Endodermal cell (in vitro differentiated cells): ENCODE results near the gene CNDP1. TPM values are rescaled to one million over a fixed set of nuclear protein-coding genes. Genes with fewer than 3 reads are reported as not detected.
A peak's percentile ranks its signal among the peaks of the same experiment; 100 is the strongest.

ENCODE experiments used
- DNase-seq: peaks from one replicate; pipeline ENCODE4 v3.0.0-alpha.2; 2017
- H3K27ac ChIP-seq: 2 replicates; pipeline ENCODE4 v1.5.1; 2013; ENCODE audit warnings: mild to moderate bottlenecking, low read depth, low read length, moderate library complexity
- H3K27me3 ChIP-seq: 2 replicates; pipeline ENCODE4 v1.6.1; 2013; ENCODE audit warnings: mild to moderate bottlenecking, low read length, moderate library complexity; ENCODE audit not compliant: insufficient read depth, control insufficient read depth, poor library complexity, severe bottlenecking
- H3K36me3 ChIP-seq: 2 replicates; pipeline ENCODE4 v1.7.0; 2013; ENCODE audit warnings: mild to moderate bottlenecking, low read length, moderate library complexity; ENCODE audit not compliant: control insufficient read depth, insufficient read depth
- H3K4me1 ChIP-seq: one replicate; pipeline ENCODE4 v1.7.0; 2013; ENCODE audit warnings: low read length; ENCODE audit not compliant: control insufficient read depth, insufficient read depth
- H3K4me3 ChIP-seq: 2 replicates; pipeline ENCODE4 v1.5.1; 2013; ENCODE audit warnings: mild to moderate bottlenecking, low read length, moderate library complexity
- H3K9ac ChIP-seq: 2 replicates; pipeline ENCODE4 v1.6.1; 2013; ENCODE audit warnings: mild to moderate bottlenecking, low read length, moderate library complexity; ENCODE audit not compliant: poor library complexity, severe bottlenecking; ENCODE audit errors: extremely low read depth
- H3K9me3 ChIP-seq: 2 replicates; pipeline ENCODE4 v1.6.1; 2013; ENCODE audit warnings: mild to moderate bottlenecking, low read length, moderate library complexity; ENCODE audit not compliant: control insufficient read depth
- H3K27ac Mint-ChIP-seq: 2 replicates; pipeline ENCODE4 v1.8.0; 2020; ENCODE audit warnings: mixed read lengths
- H3K27me3 Mint-ChIP-seq: 2 replicates; pipeline ENCODE4 v1.8.0; 2021; ENCODE audit warnings: mild to moderate bottlenecking, mixed read lengths; ENCODE audit not compliant: insufficient read depth
- H3K36me3 Mint-ChIP-seq: 2 replicates; pipeline ENCODE4 v1.8.0; 2020; ENCODE audit warnings: low read depth, mixed read lengths
- H3K4me1 Mint-ChIP-seq: 2 replicates; pipeline ENCODE4 v1.8.0; 2020; ENCODE audit warnings: mixed read lengths
- H3K4me3 Mint-ChIP-seq: 2 replicates; pipeline ENCODE4 v1.8.0; 2020; ENCODE audit warnings: mild to moderate bottlenecking, moderate library complexity, mixed read lengths
- H3K9me3 Mint-ChIP-seq: 2 replicates; pipeline ENCODE4 v1.8.0; 2020; ENCODE audit warnings: mild to moderate bottlenecking, mixed read lengths
- WGBS, 2 experiments: methylation state at CpG; one replicate each; pipeline versions ENCODE4 v1.1.5 to v1.1.7; 2013; ENCODE audit warnings: missing lambda C conversion rate in 2 of 2, mixed read lengths in 1 of 2; ENCODE audit not compliant: insufficient coverage in 1 of 2, insufficient read length in 1 of 2; 5-methylcytosine and 5-hydroxymethylcytosine counted together
- total RNA-seq, 2 donors: library from RNA; stranded (reverse); fragmentation: NEBNext Ultra II Directional in 1 of 2; extraction: Animal tissue kit (Norgen Biotek cat#: 25700) in 1 of 2; gene quantifications; 2 replicates in 1 of 2; 3 replicates in 1 of 2; pipeline ENCODE4 v1.2.1, GENCODE V29; 2021
- TF ChIP-seq, protein P1 (sequence below): fragments of 200-600 bp; sonication (generic); conservative IDR thresholded peaks from 2 replicates; pipeline ENCODE4 v1.5.0; 2021; ENCODE audit warnings: antibody characterized with exemption, mild to moderate bottlenecking

Gene CNDP1
- total RNA-seq, 2 donors from 2014 or later = 0.51 TPM; not detected in 1

DNA sequence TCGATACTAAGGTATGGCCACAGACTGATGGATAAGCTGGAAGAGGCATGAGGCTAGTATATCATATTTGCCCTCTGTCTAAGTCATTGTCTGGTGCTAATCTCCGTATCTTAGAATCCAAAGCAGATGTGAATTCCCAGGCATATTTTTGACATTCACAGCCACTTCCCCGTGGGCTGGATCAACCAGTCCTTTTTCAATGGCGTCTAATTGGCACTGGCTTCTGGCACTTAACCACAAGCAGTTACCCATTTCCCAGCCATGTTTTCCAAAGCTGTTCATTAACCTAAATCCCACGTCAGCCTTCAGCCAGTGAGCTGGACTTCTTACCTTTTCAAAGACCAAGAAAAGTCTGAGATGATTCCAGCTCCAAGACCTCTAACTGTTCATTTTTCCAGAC is 42.7 kb downstream of the CNDP1 start:
- no peak overlapping the region for H3K27ac ChIP-seq
- no peaks in the 10 kb centered on the region for H3K9me3 ChIP-seq
- no peaks in the 10 kb centered on the region for H3K27me3 ChIP-seq
- Mint-ChIP-seq H3K27me3 (peaks cover 23% of the 10 kb centered on the region), H3K27ac (no peak overlapping the region), H3K9me3 (no peaks in the 10 kb centered on the region), H3K4me1 (peaks cover 6% of the 10 kb centered on the region), H3K36me3 (no peaks in the 10 kb centered on the region), H3K4me3 (no peak overlapping the region)
- H3K4me3 ChIP-seq = no peak overlapping the region
- H3K36me3 ChIP-seq = no peaks in the 10 kb centered on the region
- no peak overlapping the region for H3K9ac ChIP-seq
- TF ChIP-seq, protein P1, sequence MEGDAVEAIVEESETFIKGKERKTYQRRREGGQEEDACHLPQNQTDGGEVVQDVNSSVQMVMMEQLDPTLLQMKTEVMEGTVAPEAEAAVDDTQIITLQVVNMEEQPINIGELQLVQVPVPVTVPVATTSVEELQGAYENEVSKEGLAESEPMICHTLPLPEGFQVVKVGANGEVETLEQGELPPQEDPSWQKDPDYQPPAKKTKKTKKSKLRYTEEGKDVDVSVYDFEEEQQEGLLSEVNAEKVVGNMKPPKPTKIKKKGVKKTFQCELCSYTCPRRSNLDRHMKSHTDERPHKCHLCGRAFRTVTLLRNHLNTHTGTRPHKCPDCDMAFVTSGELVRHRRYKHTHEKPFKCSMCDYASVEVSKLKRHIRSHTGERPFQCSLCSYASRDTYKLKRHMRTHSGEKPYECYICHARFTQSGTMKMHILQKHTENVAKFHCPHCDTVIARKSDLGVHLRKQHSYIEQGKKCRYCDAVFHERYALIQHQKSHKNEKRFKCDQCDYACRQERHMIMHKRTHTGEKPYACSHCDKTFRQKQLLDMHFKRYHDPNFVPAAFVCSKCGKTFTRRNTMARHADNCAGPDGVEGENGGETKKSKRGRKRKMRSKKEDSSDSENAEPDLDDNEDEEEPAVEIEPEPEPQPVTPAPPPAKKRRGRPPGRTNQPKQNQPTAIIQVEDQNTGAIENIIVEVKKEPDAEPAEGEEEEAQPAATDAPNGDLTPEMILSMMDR = no peak
- no peak for DNase-seq
- no peaks in the 10 kb centered on the region for H3K4me1 ChIP-seq
- WGBS, 2 experiments = 71 to 85% methylated on average over 4 to 5 of the region's 5 CpGs

DNA sequence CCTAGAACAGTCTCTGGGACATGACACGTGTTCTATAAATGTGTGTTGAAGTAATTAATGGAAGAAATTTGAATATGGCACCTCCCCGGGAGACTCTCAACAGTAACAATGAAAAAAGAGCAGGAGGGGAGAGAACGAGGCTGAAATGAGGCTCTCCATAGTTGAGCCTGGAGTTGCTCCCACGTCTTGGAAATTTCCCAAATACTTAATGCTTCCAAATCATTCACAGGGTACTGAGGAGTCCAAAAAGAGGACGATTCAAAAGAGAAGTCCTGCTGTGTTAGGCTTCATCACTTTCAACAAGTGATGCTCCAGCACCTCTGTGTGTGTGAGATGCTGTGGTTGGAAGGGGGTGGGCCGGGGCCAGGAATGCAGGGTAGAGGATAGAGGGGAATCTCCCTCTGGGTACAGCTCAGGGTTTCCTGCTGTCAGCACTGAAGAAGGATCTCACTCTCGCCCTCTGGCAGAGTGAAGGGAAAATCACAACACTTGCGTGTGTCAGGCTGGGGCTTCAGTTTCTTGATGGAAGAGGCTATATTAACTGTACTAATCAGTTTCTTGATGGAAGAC is 45.3 kb downstream of the CNDP1 start:
- Histone ChIP-seq H3K9ac (no peak overlapping the region), H3K36me3 (no peaks in the 10 kb centered on the region), H3K4me3 (no peak overlapping the region), H3K27me3 (peaks cover 12% of the 10 kb centered on the region), H3K9me3 (no peaks in the 10 kb centered on the region), H3K27ac (no peak overlapping the region), H3K4me1 (no peaks in the 10 kb centered on the region)
- Mint-ChIP-seq H3K9me3 (no peaks in the 10 kb centered on the region), H3K27me3 (peaks cover 30% of the 10 kb centered on the region), H3K4me3 (no peak overlapping the region), H3K36me3 (no peaks in the 10 kb centered on the region), H3K4me1 (peaks cover 6% of the 10 kb centered on the region), H3K27ac (no peak overlapping the region)
- TF ChIP-seq, protein P1 = peak; percentile 50
- WGBS, 2 experiments = 60 to 63% methylated on average over 4 to 8 of the region's 8 CpGs
- DNase-seq = peak; percentile 69

DNA sequence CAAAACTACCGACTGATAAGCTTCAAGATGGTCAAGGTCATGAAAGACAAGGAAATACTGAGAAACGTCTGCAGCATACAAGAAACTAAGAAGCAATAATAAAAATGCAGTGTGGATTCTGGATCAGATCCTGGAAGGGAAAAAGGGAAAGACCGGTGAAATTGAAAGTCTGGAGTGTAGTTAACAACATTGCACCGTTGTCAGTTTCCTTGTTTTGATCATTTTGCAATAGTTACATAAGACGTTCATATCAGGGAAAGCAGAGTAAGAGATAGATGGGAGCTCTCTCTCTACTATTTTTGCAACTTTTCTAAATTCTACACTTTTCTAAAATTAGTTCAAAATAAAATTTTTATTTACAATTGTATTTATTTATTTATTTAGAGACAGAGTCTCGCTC is 48.3 kb downstream of the CNDP1 start:
- Histone ChIP-seq H3K27ac (no peak overlapping the region), H3K27me3 (peaks cover 13% of the 10 kb centered on the region), H3K4me3 (no peak overlapping the region), H3K9ac (no peak overlapping the region), H3K36me3 (no peaks in the 10 kb centered on the region), H3K9me3 (no peaks in the 10 kb centered on the region), H3K4me1 (no peaks in the 10 kb centered on the region)
- 89 to 100% methylated on average over 4 to 6 of the region's 6 CpGs for WGBS, 2 experiments
- TF ChIP-seq, protein P1 = no peak
- Mint-ChIP-seq H3K36me3 (no peaks in the 10 kb centered on the region), H3K27ac (no peak overlapping the region), H3K4me3 (no peak overlapping the region), H3K27me3 (peaks cover 48% of the 10 kb centered on the region), H3K4me1 (no peaks in the 10 kb centered on the region), H3K9me3 (no peaks in the 10 kb centered on the region)
- DNase-seq = no peak
